SK-N-SH treated with all-trans-retinoic acid at 6 μM for 48 hours (cell line): ENCODE results near the gene ELOVL5.

Experiments used
- ARNTL ChIP-seq: fragments of 450-650 bp; formaldehyde crosslinking; IDR thresholded peaks from 2 replicates; pipeline ENCODE4 v1.5.0; 2020; ENCODE audit warnings: low read depth, mild to moderate bottlenecking, moderate library complexity, borderline replicate concordance
- BACH2 ChIP-seq: fragments of 250-450 bp; sonication (Bioruptor Pico); IDR thresholded peaks from 2 replicates; pipeline ENCODE4 v1.9.0; 2021; ENCODE audit warnings: mild to moderate bottlenecking, borderline replicate concordance
- ESRRG ChIP-seq: fragments of 250-450 bp; sonication (Bioruptor Pico); IDR thresholded peaks from 2 replicates; pipeline ENCODE4 v1.6.1; 2021; ENCODE audit warnings: mild to moderate bottlenecking
- GLIS3 ChIP-seq: fragments of 250-450 bp; sonication (Bioruptor Pico); IDR thresholded peaks from 2 replicates; pipeline ENCODE4 v1.5.0; 2020; ENCODE audit warnings: mild to moderate bottlenecking, moderate library complexity
- PPARA ChIP-seq: fragments of 250-450 bp; sonication (Bioruptor Pico); IDR thresholded peaks from 2 replicates; pipeline ENCODE4 v1.5.0; 2020; ENCODE audit warnings: mild to moderate bottlenecking, borderline replicate concordance
- RARB ChIP-seq: fragments of 250-450 bp; sonication (Bioruptor Pico); IDR thresholded peaks from 2 replicates; pipeline ENCODE4 v1.8.0; 2021; ENCODE audit warnings: mild to moderate bottlenecking, moderate library complexity
- SNAI2 ChIP-seq: fragments of 250-450 bp; sonication (Bioruptor Pico); IDR thresholded peaks from 2 replicates; pipeline ENCODE4 v1.5.0; 2020; ENCODE audit warnings: mild to moderate bottlenecking, moderate library complexity
- TCF4 ChIP-seq: fragments of 250-450 bp; sonication (Bioruptor Pico); IDR thresholded peaks from 2 replicates; pipeline ENCODE4 v1.8.0; 2021; ENCODE audit warnings: mild to moderate bottlenecking, moderate library complexity, borderline replicate concordance
- ZC3H10 ChIP-seq: fragments of 250-450 bp; sonication (Bioruptor Pico); IDR thresholded peaks from 2 replicates; pipeline ENCODE4 v1.5.1; 2021; ENCODE audit warnings: mild to moderate bottlenecking, moderate library complexity
- ZFP3 ChIP-seq: fragments of 250-450 bp; sonication (Bioruptor Pico); IDR thresholded peaks from 2 replicates; pipeline ENCODE4 v1.5.0; 2020; ENCODE audit warnings: mild to moderate bottlenecking, moderate library complexity
- ZNF565 ChIP-seq: fragments of 450-650 bp; formaldehyde crosslinking; conservative IDR thresholded peaks from 2 replicates; pipeline ENCODE4 v1.5.0; 2020; ENCODE audit warnings: low read depth, mild to moderate bottlenecking, moderate library complexity
- TF ChIP-seq, protein P1 (sequence below): fragments of 250-450 bp; sonication (Bioruptor Pico); IDR thresholded peaks from 2 replicates; pipeline ENCODE4 v1.8.0; 2020; ENCODE audit warnings: mild to moderate bottlenecking, moderate library complexity, borderline replicate concordance
- TF ChIP-seq, protein P2 (sequence below): fragments of 250-450 bp; sonication (Bioruptor Pico); IDR thresholded peaks from 2 replicates; pipeline ENCODE4 v1.5.1; 2020; ENCODE audit warnings: low read depth, mild to moderate bottlenecking, moderate library complexity
- TF ChIP-seq, protein P3 (sequence below): fragments of 250-450 bp; sonication (Bioruptor Pico); IDR thresholded peaks from 2 replicates; pipeline ENCODE4 v1.8.0; 2021; ENCODE audit warnings: low read depth, mild to moderate bottlenecking, moderate library complexity, borderline replicate concordance

DNA sequence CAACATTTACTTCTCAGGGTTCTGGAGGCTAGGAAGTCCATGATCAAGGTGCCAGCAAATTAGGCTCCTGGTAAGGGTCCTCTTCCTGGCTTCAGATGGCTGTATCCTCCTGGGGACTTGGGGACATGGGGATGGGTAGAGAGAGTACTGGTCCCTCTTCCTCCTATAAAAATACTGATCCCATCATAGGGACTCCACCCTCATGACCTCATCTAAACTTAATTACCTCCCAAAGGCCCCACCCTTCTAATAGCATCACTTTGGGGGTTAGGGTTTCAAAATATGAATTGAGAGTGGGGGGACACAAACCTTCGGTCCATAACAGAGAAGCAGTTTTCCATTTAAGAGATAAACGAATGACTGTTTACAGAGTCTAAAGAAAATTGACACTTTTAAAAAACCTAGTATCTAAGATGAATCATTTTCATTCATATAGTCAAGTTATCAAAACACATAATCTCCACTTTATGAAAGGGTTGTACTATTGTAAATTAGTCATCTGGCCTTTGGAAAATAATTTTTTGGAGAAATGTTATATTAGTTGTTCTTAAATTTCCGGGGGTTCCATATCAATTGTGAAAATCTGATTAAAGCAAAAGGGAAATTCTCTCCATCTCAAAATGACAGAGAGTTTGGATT, 33.5 kb downstream of the ELOVL5 start:
- TF ChIP-seq, protein P1, sequence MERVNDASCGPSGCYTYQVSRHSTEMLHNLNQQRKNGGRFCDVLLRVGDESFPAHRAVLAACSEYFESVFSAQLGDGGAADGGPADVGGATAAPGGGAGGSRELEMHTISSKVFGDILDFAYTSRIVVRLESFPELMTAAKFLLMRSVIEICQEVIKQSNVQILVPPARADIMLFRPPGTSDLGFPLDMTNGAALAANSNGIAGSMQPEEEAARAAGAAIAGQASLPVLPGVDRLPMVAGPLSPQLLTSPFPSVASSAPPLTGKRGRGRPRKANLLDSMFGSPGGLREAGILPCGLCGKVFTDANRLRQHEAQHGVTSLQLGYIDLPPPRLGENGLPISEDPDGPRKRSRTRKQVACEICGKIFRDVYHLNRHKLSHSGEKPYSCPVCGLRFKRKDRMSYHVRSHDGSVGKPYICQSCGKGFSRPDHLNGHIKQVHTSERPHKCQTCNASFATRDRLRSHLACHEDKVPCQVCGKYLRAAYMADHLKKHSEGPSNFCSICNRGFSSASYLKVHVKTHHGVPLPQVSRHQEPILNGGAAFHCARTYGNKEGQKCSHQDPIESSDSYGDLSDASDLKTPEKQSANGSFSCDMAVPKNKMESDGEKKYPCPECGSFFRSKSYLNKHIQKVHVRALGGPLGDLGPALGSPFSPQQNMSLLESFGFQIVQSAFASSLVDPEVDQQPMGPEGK = no peak
- TF ChIP-seq BACH2 (CRISPR knock-in tag) (no peak), TCF4 (CRISPR knock-in tag) (no peak), RARB (CRISPR knock-in tag) (no peak), ARNTL (CRISPR knock-in tag) (no peak), ZC3H10 (no peak), ZFP3 (CRISPR knock-in tag) (no peak), SNAI2 (CRISPR knock-in tag) (no peak), ZNF565 (CRISPR knock-in tag) (no peak), PPARA (CRISPR knock-in tag) (no peak), GLIS3 (CRISPR knock-in tag) (no peak), ESRRG (CRISPR knock-in tag) (no peak)
- TF ChIP-seq, protein P2, sequence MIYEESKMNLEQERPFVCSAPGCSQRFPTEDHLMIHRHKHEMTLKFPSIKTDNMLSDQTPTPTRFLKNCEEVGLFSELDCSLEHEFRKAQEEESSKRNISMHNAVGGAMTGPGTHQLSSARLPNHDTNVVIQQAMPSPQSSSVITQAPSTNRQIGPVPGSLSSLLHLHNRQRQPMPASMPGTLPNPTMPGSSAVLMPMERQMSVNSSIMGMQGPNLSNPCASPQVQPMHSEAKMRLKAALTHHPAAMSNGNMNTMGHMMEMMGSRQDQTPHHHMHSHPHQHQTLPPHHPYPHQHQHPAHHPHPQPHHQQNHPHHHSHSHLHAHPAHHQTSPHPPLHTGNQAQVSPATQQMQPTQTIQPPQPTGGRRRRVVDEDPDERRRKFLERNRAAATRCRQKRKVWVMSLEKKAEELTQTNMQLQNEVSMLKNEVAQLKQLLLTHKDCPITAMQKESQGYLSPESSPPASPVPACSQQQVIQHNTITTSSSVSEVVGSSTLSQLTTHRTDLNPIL (CRISPR knock-in tag) = no peak
- TF ChIP-seq, protein P3, sequence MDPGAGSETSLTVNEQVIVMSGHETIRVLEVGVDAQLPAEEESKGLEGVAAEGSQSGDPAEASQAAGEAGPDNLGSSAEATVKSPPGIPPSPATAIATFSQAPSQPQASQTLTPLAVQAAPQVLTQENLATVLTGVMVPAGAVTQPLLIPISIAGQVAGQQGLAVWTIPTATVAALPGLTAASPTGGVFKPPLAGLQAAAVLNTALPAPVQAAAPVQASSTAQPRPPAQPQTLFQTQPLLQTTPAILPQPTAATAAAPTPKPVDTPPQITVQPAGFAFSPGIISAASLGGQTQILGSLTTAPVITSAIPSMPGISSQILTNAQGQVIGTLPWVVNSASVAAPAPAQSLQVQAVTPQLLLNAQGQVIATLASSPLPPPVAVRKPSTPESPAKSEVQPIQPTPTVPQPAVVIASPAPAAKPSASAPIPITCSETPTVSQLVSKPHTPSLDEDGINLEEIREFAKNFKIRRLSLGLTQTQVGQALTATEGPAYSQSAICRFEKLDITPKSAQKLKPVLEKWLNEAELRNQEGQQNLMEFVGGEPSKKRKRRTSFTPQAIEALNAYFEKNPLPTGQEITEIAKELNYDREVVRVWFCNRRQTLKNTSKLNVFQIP (CRISPR knock-in tag) = no peak
